ENCODE results near the gene RABEP2.

RABEP2 gene

GRCh38 chr16:28912558-28912957 lies 12.5 kb downstream of the RABEP2 start:
- TF ChIP-seq ZNF8 (CRISPR knock-in tag; IDR thresholded peaks at IDR 0.05) (no peak), ESRRG (CRISPR knock-in tag; IDR thresholded peaks at IDR 0.05) (no peak), ZFP3 (CRISPR knock-in tag; IDR thresholded peaks at IDR 0.05) (no peak), ZFP30 (CRISPR knock-in tag; IDR thresholded peaks at IDR 0.05) (no peak), ISL1 (CRISPR knock-in tag; IDR thresholded peaks at IDR 0.05) (no peak), ZNF565 (CRISPR knock-in tag; conservative IDR thresholded peaks at IDR 0.05; ENCODE audit: low read depth) (no peak), ARNTL (CRISPR knock-in tag; IDR thresholded peaks at IDR 0.05; ENCODE audit: borderline replicate concordance, low read depth) (no peak)
- TF ChIP-seq, protein P1, sequence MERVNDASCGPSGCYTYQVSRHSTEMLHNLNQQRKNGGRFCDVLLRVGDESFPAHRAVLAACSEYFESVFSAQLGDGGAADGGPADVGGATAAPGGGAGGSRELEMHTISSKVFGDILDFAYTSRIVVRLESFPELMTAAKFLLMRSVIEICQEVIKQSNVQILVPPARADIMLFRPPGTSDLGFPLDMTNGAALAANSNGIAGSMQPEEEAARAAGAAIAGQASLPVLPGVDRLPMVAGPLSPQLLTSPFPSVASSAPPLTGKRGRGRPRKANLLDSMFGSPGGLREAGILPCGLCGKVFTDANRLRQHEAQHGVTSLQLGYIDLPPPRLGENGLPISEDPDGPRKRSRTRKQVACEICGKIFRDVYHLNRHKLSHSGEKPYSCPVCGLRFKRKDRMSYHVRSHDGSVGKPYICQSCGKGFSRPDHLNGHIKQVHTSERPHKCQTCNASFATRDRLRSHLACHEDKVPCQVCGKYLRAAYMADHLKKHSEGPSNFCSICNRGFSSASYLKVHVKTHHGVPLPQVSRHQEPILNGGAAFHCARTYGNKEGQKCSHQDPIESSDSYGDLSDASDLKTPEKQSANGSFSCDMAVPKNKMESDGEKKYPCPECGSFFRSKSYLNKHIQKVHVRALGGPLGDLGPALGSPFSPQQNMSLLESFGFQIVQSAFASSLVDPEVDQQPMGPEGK (CRISPR knock-in tag; IDR thresholded peaks at IDR 0.05; ENCODE audit: borderline replicate concordance), result no peak
- TF ChIP-seq, protein P2, sequence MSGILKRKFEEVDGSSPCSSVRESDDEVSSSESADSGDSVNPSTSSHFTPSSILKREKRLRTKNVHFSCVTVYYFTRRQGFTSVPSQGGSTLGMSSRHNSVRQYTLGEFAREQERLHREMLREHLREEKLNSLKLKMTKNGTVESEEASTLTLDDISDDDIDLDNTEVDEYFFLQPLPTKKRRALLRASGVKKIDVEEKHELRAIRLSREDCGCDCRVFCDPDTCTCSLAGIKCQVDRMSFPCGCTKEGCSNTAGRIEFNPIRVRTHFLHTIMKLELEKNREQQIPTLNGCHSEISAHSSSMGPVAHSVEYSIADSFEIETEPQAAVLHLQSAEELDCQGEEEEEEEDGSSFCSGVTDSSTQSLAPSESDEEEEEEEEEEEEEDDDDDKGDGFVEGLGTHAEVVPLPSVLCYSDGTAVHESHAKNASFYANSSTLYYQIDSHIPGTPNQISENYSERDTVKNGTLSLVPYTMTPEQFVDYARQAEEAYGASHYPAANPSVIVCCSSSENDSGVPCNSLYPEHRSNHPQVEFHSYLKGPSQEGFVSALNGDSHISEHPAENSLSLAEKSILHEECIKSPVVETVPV (CRISPR knock-in tag; IDR thresholded peaks at IDR 0.05), result no peak
- ATAC-seq, result no peak

DNA sequence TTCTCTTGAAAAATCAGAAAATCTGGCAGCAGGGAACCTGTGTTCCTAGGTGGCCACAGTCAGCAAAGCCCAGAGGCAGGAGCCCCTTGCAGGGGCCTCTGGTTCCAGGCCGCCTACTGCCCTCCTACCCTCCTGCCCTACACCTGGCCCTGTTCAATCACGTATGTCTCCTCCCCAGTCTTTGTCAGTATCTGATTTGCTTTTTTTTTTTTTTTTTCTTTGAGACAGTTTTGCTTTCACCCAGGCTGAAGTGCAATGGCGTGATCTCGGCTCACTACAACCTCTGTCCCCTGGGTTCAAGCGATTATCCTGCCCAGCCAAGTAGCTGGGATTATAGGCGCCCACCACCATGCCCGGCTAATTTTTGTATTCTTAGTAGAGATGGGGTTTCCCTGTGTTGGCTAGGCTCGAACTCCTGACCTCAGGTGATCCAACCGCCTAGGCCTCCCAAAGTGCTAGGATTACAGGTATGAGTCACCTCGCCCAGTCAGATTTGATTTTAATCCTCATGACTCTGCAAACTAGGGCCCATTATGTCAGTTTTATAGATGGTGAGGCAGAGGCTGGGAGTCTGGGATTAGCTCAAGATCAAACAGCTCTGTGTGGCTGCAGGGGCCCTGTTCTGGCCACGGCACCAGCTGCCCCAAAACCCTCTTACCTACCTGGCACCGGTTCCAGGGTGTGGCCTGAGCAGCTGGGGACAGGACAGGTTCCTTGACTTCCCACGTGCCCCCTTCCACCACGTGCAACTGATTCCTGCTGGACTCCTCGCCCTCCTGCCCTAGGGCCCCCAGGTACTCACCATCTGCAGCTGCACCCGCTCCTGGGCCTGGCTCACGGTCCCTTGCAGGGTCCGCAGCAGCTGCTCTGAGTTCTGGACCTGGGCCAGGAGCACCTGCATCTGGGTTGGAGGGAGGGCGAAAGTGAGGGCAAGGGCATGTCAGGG lies 14.7 kb downstream of the RABEP2 start:
- ATAC-seq, result peak; percentile 62
- no peak for TF ChIP-seq PPARA (CRISPR knock-in tag; IDR thresholded peaks at IDR 0.05; ENCODE audit: borderline replicate concordance)
- no peak for TF ChIP-seq ZC3H10 (CRISPR knock-in tag; IDR thresholded peaks at IDR 0.05)
- TF ChIP-seq TSHZ2 (CRISPR knock-in tag; IDR thresholded peaks at IDR 0.05), result no peak
- TF ChIP-seq, protein P2 (CRISPR knock-in tag; IDR thresholded peaks at IDR 0.05), result no peak
- TF ChIP-seq ZFP3 (CRISPR knock-in tag; IDR thresholded peaks at IDR 0.05), result no peak
- TF ChIP-seq CSDC2 (CRISPR knock-in tag; IDR thresholded peaks at IDR 0.05), result no peak
- no peak for TF ChIP-seq TOX (CRISPR knock-in tag; IDR thresholded peaks at IDR 0.05; ENCODE audit: borderline replicate concordance)

DNA sequence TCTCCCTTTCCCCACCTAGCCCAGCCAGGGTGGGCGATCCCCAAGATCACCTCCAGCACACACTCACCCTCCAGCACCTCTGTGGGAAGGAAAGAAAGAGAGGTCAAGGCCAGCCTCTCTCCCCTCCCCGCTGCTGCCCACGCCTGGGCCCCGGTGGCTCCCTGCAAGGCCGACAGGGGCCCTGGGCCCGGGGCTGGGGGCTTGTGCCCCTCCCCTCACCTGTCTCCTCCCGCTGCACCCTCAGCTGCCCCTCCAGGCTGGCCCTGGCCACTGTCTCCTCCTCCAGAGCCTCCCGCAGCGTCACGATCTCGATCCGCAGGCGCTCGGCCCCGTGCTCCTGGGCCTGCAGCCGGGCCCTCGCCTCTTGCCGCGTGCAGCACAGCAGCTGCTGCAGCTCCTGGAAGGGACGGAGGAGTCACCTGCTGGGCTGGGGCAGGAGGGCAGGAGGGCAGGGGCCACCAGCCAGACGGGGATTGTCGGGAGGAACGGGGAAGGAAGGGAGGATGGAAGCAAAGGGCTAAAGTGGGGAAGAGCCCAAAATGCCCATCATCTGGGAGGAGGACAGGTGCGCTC lies 19.2 kb downstream of the RABEP2 start:
- no peak for ATAC-seq
- TF ChIP-seq SNAI2 (CRISPR knock-in tag; IDR thresholded peaks at IDR 0.05) (no peak), ZFP30 (CRISPR knock-in tag; IDR thresholded peaks at IDR 0.05) (no peak), PPARA (CRISPR knock-in tag; IDR thresholded peaks at IDR 0.05; ENCODE audit: borderline replicate concordance) (no peak), OSR1 (CRISPR knock-in tag; IDR thresholded peaks at IDR 0.05) (no peak), TCF4 (CRISPR knock-in tag; IDR thresholded peaks at IDR 0.05; ENCODE audit: borderline replicate concordance) (no peak), ZNF8 (CRISPR knock-in tag; IDR thresholded peaks at IDR 0.05) (no peak), RARB (CRISPR knock-in tag; IDR thresholded peaks at IDR 0.05) (no peak), ZFP3 (CRISPR knock-in tag; IDR thresholded peaks at IDR 0.05) (no peak), TOX (CRISPR knock-in tag; IDR thresholded peaks at IDR 0.05; ENCODE audit: borderline replicate concordance) (no peak), BACH2 (CRISPR knock-in tag; IDR thresholded peaks at IDR 0.05; ENCODE audit: borderline replicate concordance) (no peak)
- TF ChIP-seq, protein P2 (CRISPR knock-in tag; IDR thresholded peaks at IDR 0.05), result no peak
- TF ChIP-seq, protein P3, sequence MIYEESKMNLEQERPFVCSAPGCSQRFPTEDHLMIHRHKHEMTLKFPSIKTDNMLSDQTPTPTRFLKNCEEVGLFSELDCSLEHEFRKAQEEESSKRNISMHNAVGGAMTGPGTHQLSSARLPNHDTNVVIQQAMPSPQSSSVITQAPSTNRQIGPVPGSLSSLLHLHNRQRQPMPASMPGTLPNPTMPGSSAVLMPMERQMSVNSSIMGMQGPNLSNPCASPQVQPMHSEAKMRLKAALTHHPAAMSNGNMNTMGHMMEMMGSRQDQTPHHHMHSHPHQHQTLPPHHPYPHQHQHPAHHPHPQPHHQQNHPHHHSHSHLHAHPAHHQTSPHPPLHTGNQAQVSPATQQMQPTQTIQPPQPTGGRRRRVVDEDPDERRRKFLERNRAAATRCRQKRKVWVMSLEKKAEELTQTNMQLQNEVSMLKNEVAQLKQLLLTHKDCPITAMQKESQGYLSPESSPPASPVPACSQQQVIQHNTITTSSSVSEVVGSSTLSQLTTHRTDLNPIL (CRISPR knock-in tag; IDR thresholded peaks at IDR 0.05; ENCODE audit: low read depth), result no peak
